ACHN (cell line): ENCODE data around the gene PHLDA2.

ENCODE experiments used
- DNase-seq: peaks from one replicate; pipeline ENCODE4 v3.0.0-alpha.2; 2015
- in situ Hi-C: cut with HindIII; loops from 2 replicates; pipeline ENCODE4 v1.10.0; 2017; ENCODE audit warnings: low sequenced_read_pairs, low pct_ligation_motif_present, low pct_unique_long_range_greater_than_20kb

PHLDA2 gene, protein sequence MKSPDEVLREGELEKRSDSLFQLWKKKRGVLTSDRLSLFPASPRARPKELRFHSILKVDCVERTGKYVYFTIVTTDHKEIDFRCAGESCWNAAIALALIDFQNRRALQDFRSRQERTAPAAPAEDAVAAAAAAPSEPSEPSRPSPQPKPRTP

DNA sequence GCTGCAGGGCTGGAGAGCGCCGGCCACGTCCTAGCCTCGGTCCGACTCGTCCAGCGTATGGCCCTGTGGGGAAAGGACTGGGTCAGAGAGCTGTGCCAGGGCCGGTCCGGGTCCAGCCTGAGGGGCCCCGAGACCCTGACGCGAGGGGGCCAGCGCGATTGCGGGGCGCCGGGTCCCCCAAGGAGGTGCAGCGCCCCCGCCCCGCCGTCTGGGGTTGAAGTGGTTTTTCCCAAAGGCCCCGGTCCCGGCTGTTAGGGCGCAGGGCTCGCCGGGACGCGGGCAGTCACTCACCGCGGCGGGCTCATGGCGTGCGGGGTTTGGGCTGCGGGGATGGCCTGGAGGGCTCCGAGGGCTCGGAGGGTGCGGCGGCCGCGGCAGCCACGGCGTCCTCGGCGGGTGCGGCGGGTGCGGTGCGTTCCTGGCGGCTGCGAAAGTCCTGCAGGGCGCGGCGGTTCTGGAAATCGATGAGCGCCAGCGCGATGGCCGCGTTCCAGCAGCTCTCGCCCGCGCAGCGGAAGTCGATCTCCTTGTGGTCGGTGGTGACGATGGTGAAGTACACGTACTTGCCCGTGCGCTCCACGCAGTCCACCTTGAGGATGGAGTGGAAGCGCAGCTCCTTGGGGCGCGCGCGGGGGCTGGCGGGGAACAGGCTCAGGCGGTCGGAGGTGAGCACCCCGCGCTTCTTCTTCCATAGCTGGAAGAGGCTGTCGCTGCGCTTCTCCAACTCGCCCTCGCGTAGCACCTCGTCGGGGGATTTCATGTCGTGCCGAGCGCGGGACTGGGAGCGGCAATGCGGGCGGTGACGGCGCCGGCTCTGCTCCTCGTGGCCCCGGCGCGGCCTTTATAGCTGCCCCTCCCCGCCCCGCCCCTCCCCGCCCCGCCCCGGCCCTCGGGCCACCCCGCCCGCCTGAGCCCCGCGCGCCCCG lies at the start of gene PHLDA2:
TSS of gene PHLDA2 (minus strand) at position 816 of the 926 bp plus-strand sequence. CDS start at position 760, 56 bp downstream.
- in situ Hi-C loops: no loop called here
- peak; percentile 55 for DNase-seq

- in situ Hi-C loops: no loop called here
- DNase-seq: no peak
These were observed 47.9 kb upstream of the PHLDA2 start for GRCh38 chr11:2977113-2977512.

- in situ Hi-C loops: no loop called here
- DNase-seq: no peak
These were observed 47.3 kb upstream of the PHLDA2 start for GRCh38 chr11:2976294-2977063.

GRCh38 chr11:2975594-2975993 lies 46.4 kb upstream of the PHLDA2 start:
- in situ Hi-C loops: no loop called here
- peak; percentile 34 for DNase-seq

GRCh38 chr11:2974272-2974671 lies 45.1 kb upstream of the PHLDA2 start:
- no peak for DNase-seq
- in situ Hi-C loops: no loop called here

DNA sequence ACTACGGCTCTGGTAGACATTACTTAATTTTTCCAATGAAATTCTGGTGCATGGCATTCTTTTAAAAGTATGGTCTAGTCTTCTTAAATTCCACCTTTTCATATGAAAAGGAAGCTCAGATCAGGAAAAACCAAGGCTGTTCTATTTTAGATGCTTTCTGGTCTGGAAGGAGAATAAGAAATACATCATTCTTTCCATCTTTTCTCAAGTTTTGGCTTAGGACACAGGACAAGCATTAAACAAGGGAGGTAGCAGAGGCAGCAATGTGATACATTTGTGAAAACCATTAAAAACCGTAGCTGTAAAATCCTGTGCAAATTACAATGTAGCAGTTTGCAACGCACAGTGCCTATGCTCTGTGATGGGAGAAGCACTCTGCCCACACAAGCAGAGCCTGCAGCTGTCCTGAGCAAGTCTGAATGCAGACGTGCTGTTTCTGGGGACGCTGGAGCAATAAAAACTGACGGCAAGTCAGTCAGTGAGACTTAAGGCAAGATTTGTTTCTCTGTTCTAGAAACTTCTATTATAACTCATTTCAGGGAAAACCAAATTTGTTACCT lies 39.2 kb upstream of the PHLDA2 start:
- no peak for DNase-seq
- in situ Hi-C loops: no loop called here

DNA sequence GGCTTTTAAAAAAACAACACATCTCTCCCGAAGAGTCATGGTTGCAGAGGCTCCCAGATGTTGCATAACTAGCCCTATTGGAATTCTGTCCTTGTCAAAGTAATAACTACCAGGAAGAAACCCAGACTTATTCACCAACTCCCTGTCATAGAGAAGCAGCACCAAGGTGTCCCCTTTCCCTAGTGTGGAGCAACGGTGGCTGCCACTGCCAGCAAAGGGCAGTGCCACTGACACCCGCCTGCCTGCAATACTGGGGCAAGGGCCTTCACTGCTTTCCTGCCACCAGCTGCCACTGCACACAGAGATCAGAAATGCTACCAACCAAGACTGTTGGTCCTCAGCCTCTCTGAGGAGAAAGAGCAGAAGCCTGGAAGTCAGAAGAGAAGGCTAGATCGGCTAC lies 35.6 kb upstream of the PHLDA2 start:
- DNase-seq: no peak
- in situ Hi-C loops: no loop called here

GRCh38 chr11:2963761-2964160 lies 34.5 kb upstream of the PHLDA2 start:
- in situ Hi-C loops: no loop called here

DNA sequence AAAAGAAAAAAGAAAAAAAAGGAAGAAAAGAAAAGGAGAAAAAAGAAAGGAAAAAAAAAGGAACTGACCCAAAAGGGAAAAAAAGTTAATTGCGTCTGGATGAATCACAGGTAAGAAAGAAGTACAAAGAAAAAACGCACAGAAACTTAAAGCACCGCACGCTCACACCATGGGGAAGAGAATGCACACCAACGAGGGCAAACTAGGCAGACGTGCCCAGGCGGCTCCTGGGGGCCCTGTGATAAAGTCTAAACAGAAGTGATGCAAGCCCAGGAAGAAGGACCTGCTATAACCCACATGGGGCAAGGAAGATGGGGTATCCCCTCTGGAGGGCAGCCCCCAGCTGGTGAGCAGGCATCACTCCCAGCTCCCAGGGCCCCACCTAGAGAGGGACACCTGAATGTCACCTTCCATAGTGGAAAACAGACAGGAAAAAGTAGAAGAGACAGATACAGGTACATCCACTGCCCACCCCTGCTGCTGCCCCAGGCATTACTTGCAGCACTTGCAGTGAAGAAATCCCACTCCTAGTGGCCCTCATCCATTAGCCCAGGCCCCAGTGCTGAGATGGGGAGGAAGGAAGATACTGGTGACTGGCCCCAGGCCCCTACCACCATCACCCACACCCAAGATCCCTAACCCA lies 34.0 kb upstream of the PHLDA2 start:
- no peak for DNase-seq

More at GRCh38 chr11:2963761-2964160, 34.5 kb upstream of the PHLDA2 start:
- DNase-seq: no peak

GRCh38 chr11:2961080-2961479 lies 31.9 kb upstream of the PHLDA2 start:
- in situ Hi-C loops: no loop called here
- DNase-seq: no peak

More for the DNA sequence above, 34.0 kb upstream of the PHLDA2 start:
- in situ Hi-C loops: no loop called here

- DNase-seq: no peak
- in situ Hi-C loops: no loop called here
These were observed 30.9 kb upstream of the PHLDA2 start for GRCh38 chr11:2960139-2960538.

- in situ Hi-C loops: no loop called here
- DNase-seq: no peak
These were observed 29.0 kb upstream of the PHLDA2 start for GRCh38 chr11:2958251-2958650.

GRCh38 chr11:2955906-2956476 lies 26.8 kb upstream of the PHLDA2 start:
- peak; percentile 22 for DNase-seq
- in situ Hi-C loops: no loop called here

- DNase-seq: no peak
- in situ Hi-C loops: no loop called here
These were observed 25.0 kb upstream of the PHLDA2 start for GRCh38 chr11:2954263-2954662.

DNA sequence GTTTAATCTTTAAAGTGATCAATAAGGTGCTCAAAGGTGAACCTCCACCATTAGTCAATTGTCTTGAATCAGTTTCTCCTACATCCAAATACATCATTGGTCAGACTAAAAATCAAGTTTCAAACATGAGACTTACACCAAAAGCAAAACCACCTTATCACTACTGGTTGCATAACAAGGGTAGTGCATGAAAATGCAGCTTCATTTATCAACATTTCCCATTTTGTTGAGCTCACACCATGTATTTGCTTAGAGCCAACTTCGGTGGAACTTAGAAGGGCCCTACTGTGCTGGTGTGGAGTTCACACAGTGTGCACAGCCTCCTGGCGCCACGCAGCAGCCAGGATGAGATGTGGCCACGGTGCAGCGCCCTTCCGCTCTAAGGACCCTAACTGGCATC lies 23.1 kb upstream of the PHLDA2 start:
- in situ Hi-C loops: no loop called here
- no peak for DNase-seq

GRCh38 chr11:2951231-2952110 lies 22.3 kb upstream of the PHLDA2 start:
- in situ Hi-C loops: no loop called here
- DNase-seq: no peak

DNA sequence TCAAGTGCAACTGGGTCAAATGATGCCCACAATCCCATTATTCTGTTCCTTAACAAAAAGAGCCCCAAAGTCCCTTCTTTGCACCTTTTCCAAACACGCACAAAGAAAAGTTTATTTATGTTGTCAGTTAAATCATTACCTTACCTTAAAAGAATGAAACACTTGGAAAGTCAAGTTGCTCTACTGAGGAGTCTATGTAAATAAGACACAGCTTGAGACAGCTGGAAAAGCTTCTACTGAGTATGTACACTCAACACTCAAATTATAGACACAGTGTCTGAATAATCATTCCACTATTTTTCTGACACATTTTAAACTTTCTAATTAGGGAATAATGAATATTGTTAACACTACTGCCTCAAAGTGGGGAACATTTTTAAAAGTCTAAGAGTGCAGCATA lies 21.6 kb upstream of the PHLDA2 start:
- no peak for DNase-seq

More for the DNA sequence above, 21.6 kb upstream of the PHLDA2 start:
- in situ Hi-C loops: no loop called here
